Skeletal muscle satellite cell (primary cell): ENCODE data around the gene SYNPR.

Source experiments
- H3K27me3 ChIP-seq: 2 replicates; pipeline ENCODE4 v1.7.0; 2013; ENCODE audit warnings: low read length; ENCODE audit not compliant: control insufficient read depth, insufficient read depth
- H3K36me3 ChIP-seq: 2 replicates; pipeline ENCODE4 v1.7.0; 2013; ENCODE audit warnings: mild to moderate bottlenecking, control low read depth, low read length; ENCODE audit not compliant: insufficient read depth
- H3K4me1 ChIP-seq: 2 replicates; pipeline ENCODE4 v1.7.0; 2013; ENCODE audit warnings: low read length; ENCODE audit not compliant: control insufficient read depth, insufficient read depth
- H3K4me2 ChIP-seq: 2 replicates; pipeline ENCODE4 v1.7.0; 2013; ENCODE audit warnings: mild to moderate bottlenecking, low read length
- H3K4me3 ChIP-seq: 2 replicates; pipeline ENCODE4 v1.7.0; 2013; ENCODE audit warnings: low read length
- H3K9ac ChIP-seq: 2 replicates; pipeline ENCODE4 v1.7.0; 2013; ENCODE audit warnings: mild to moderate bottlenecking, low read depth, low read length, moderate library complexity
- H3K9me3 ChIP-seq: replicated peaks from 2 replicates; pipeline ENCODE4 v1.7.0; 2013; ENCODE audit warnings: mild to moderate bottlenecking, control low read depth, low read length

Gene SYNPR

DNA sequence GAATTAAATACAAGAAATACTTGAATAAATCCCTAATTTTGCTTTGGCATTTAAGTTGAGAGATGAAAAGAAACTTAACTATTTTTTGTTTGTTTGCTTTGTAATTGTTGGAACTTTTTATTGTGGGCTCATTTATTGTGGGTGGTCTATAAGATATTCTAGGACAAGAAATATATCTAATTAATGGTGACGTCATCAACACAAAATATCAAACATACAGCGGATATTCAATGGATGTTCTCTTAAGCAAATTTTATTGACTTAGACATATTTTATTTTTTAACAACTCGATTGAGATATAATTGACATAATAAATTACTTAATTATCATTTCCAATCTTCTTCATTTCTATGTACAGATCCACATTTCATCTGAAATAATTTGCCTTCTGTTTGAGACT is 30.0 kb downstream of the SYNPR start:
- Histone ChIP-seq H3K9me3 (no peaks in the 10 kb centered on the region), H3K36me3 (no peaks in the 10 kb centered on the region), H3K4me1 (no peaks in the 10 kb centered on the region), H3K27me3 (peaks cover 16% of the 10 kb centered on the region), H3K4me2 (no peak overlapping the region), H3K4me3 (no peak overlapping the region), H3K9ac (no peak overlapping the region)

DNA sequence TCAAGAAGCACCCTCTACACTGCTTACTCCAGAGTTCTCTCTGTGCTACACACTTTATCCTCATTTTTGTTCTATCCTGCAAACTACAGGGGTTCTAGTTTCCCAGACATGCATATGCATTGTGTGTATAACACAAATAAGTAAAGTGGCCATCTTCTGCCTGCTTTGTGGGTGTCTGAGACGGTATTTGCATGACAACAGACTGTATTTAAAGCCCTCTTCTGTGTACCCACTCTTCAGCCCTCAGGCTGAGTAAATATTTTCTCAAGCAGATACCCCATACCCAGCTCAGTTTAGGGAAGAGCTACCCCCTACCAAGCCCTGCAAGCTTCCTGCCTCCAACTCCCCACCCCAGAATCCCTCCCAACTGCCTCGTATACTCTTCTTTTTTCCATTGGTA is 31.7 kb downstream of the SYNPR start:
- Histone ChIP-seq H3K4me3 (no peak overlapping the region), H3K4me2 (no peak overlapping the region), H3K27me3 (peaks cover 16% of the 10 kb centered on the region), H3K36me3 (no peaks in the 10 kb centered on the region), H3K4me1 (no peaks in the 10 kb centered on the region), H3K9ac (no peak overlapping the region), H3K9me3 (no peaks in the 10 kb centered on the region)

DNA sequence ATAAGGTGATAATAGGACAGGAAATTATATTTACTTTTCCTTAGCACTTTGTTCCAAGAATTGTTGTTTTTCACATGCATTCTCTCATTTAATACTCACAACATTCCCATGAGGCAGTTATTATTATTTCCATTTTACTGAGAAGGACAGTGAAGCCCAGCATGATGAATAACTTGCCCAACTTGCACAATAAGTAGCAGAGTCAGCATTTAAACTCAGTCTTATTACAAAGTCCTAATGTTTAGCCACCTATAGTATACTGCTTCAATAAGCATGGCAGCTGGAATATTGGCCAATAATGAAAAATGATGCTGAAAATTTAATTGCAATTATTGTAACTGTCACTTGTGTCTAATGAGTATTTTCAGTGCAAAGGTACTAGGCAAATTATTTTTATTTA is 45.7 kb downstream of the SYNPR start:
- no peaks in the 10 kb centered on the region for H3K36me3 ChIP-seq
- H3K27me3 ChIP-seq = no peaks in the 10 kb centered on the region
- no peak overlapping the region for H3K4me2 ChIP-seq
- no peaks in the 10 kb centered on the region for H3K9me3 ChIP-seq
- no peak overlapping the region for H3K4me3 ChIP-seq
- H3K4me1 ChIP-seq = no peaks in the 10 kb centered on the region
- H3K9ac ChIP-seq = no peak overlapping the region

DNA sequence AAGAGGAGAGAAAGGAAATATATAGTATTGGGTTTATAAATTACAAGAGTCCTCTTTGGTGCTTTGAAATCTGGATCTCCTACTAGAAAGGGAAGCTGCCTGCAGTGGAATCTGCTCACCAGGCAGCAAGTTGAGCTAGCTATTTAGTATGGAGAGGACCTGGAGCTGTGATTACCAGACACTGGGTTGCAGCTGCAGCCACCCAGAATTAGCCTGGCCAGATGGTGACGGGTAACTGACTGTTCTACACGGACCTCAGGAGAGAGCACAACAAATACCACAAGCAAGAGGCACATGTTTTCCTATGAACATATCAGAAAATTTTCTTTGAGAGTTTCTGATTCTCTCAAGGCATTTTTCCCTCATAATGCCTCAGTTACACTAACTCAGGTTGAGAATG is 46.5 kb downstream of the SYNPR start:
- Histone ChIP-seq H3K9me3 (no peaks in the 10 kb centered on the region), H3K9ac (no peak overlapping the region), H3K4me3 (no peak overlapping the region), H3K36me3 (no peaks in the 10 kb centered on the region), H3K27me3 (peaks cover 2% of the 10 kb centered on the region), H3K4me1 (no peaks in the 10 kb centered on the region), H3K4me2 (no peak overlapping the region)

DNA sequence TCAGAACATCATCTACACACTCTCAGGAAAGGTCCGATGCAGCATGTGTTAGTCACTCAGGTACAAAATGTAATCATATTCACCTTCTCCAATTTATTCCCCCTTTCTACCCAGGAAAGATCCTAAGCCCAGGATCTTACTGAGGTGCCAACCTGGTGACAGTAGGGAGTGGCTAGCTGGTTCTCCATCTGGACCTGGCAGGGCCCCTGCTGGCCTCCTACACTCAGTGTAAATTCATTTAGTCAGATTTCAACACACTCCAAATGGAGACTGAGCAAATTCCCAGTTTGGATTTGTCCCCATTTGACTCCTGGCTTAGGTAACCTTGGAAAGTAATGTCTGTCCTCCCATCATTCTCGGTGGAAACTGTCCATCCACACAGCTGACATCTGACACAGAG is 47.3 kb downstream of the SYNPR start:
- H3K4me2 ChIP-seq = no peak overlapping the region
- no peaks in the 10 kb centered on the region for H3K36me3 ChIP-seq
- no peak overlapping the region for H3K9ac ChIP-seq
- no peaks in the 10 kb centered on the region for H3K4me1 ChIP-seq
- no peak overlapping the region for H3K4me3 ChIP-seq
- peaks cover 7% of the 10 kb centered on the region for H3K27me3 ChIP-seq
- H3K9me3 ChIP-seq = no peaks in the 10 kb centered on the region

DNA sequence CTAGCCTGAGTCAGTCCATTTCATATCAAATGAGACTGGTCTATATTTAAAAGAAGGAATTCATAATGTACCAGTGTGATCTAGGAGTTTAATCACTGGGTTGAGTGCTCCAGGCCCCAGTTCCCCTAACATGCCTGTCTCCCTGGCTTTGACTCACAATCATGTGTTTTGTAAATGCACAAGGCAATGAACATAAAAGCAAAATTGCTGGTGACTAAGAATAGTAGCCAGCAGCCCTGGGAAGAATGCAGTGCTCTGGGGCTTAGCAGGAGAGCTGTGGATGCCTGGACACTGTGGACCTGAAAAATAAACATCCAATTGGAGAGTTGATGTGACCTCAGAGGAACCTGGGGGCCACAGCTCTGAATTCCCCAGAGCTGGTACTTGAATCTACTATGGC is 50.3 kb downstream of the SYNPR start:
- no peak overlapping the region for H3K9ac ChIP-seq
- no peaks in the 10 kb centered on the region for H3K4me1 ChIP-seq
- H3K27me3 ChIP-seq = peaks cover 20% of the 10 kb centered on the region
- no peaks in the 10 kb centered on the region for H3K9me3 ChIP-seq
- H3K4me2 ChIP-seq = no peak overlapping the region
- no peaks in the 10 kb centered on the region for H3K36me3 ChIP-seq
- H3K4me3 ChIP-seq = no peak overlapping the region

DNA sequence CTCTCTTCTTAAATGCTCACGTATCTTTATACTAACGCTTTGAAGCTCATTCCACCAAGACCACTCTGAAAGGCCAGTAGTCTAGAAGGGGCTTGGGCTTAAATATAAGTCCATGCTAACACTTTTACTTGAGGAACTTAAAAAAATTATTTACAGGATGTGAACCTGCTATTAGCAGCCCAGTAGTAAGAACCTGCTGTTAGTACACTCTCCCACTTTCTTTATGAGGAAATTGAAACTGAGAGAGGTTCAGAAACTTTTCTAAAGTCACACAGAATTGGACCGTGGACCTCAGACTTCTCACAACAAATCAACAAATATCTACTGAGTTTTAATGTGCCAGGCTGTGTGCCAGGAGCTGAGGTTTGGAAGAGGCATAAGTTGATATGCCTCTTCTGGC is 53.4 kb downstream of the SYNPR start:
- Histone ChIP-seq H3K9ac (no peak overlapping the region), H3K36me3 (no peaks in the 10 kb centered on the region), H3K27me3 (peaks cover 20% of the 10 kb centered on the region), H3K4me3 (no peak overlapping the region), H3K9me3 (no peaks in the 10 kb centered on the region), H3K4me2 (no peak overlapping the region), H3K4me1 (no peaks in the 10 kb centered on the region)

DNA sequence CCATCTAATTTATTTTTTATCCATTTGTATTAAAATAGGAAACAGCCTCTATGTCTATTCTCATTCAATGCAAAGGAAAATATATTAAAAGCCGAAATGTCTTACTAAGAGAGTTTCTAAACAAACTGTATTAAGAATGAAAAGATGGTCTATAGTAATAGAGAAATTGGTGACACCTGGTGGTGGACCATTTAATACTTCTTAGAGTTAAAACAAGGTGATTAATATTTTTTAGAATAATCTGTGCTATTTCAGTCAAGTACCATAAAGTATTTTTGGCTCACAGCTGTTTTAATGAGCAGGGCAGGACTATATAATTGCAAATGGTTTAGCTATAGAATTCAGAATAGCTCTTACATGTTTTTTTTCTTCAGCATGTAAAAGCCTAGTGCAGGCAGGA is 55.7 kb downstream of the SYNPR start:
- Histone ChIP-seq H3K27me3 (peaks cover 32% of the 10 kb centered on the region), H3K4me1 (no peaks in the 10 kb centered on the region), H3K9ac (no peak overlapping the region), H3K9me3 (no peaks in the 10 kb centered on the region), H3K4me3 (no peak overlapping the region), H3K36me3 (no peaks in the 10 kb centered on the region), H3K4me2 (no peak overlapping the region)

DNA sequence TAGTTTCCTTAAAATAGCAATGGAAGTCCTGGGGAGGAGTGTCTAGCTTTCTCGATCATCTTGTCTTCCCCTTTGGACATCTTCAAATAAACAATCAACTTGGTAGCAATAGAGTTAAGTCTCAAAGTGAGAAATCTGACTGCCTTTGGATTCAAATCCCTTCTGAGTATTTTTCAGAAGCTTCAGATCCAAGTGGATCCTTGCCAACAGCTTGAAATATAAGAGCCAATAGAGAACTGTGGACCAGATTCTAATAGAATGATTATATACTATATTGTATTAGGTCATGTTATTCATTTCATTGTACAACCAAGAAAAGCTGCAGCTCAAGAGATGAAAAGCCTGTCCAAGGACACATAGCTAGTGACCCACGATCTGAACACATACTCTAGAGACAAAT is 60.2 kb downstream of the SYNPR start:
- no peaks in the 10 kb centered on the region for H3K9me3 ChIP-seq
- peaks cover 12% of the 10 kb centered on the region for H3K27me3 ChIP-seq
- no peak overlapping the region for H3K9ac ChIP-seq
- peaks cover 5% of the 10 kb centered on the region for H3K4me1 ChIP-seq
- H3K4me3 ChIP-seq = no peak overlapping the region
- no peak overlapping the region for H3K4me2 ChIP-seq
- no peaks in the 10 kb centered on the region for H3K36me3 ChIP-seq

DNA sequence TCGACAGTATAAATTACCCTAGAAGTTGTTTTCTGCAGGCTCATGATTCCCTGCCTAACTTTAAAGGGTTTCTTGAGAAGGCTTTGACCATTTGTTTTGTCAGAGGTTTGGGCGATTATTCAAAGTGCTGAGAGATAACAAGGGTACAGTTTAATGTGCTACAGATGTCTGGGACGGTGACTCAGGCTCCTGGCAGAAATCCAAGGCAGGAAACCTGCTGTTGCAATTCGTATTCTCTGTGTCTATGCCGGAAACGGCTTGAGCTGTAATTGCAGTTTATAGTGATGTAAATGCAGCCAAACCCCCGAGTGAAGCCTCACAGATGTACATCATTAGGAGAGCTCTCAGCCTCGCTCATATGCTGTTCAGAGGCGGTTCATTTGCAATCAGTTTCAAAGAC is 65.6 kb downstream of the SYNPR start:
- Histone ChIP-seq H3K27me3 (peaks cover 8% of the 10 kb centered on the region), H3K4me1 (peaks cover 13% of the 10 kb centered on the region), H3K4me3 (no peak overlapping the region), H3K9ac (no peak overlapping the region), H3K9me3 (no peaks in the 10 kb centered on the region), H3K36me3 (no peaks in the 10 kb centered on the region), H3K4me2 (peak overlapping the region; percentile 44)

DNA sequence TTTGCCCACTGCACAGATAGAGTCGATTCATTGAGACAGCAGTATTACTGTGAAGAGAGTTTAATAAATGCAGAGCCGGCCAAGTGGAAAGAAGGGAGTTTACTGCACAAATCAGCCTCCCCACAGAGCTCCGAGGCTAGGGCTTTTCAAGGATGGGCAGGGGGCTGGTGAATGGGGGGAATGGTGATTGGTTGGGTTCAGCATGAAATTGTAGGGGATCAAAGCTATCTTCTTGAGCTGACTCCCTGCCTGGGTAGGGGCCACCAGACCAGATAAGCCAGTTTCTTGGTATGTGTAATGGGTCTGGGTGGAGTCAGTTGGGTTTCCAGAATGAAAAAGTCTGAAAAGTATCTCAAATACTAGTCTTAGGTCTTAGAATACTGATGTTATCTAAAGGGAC is 66.6 kb downstream of the SYNPR start:
- Histone ChIP-seq H3K4me2 (no peak overlapping the region), H3K9ac (no peak overlapping the region), H3K4me3 (no peak overlapping the region), H3K36me3 (no peaks in the 10 kb centered on the region), H3K4me1 (peaks cover 13% of the 10 kb centered on the region), H3K9me3 (no peaks in the 10 kb centered on the region), H3K27me3 (peaks cover 6% of the 10 kb centered on the region)

DNA sequence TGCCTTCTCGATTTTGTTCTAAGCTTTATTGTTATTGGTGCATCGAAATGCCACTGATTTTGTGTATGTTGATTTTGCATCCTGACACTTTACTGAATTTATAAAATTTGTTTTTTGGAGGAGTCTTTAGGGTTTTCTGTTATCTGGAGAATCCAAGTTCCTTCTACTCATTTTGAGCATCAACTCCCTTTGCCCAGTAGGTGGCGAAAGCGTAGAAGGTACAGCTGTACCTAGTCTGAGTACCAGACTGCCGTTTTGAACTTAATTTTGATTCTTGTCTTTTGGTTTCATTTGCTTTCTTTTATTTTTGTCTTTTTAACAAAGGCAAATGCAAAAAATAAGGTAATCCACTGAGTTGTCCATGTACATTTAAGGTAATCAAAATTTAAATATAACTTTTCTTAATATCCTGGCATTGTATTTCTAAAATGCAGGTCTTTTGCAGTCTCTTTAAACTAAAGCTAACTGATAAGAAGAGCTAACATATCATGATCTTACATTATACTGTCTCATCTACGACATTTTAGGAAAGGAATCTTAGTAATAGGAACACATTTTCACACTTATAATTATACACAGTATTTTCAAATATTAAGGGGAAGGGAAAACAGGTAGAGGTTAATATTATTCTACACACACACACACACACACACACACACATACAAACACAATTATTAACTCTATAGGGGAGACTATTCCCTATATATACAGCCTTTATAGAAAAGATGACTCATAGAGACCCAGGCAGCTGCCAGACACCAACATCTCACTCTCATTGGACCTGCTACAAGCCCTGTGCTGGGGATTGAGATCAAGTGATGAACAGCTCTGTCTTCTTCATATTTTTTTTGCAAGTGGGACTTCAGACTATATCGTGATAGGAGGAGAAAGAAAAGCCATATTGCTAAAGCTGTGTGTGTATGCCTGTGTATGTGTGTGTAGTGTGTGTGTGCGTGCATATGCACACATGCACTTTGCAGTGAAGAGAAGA is 71.8 kb downstream of the SYNPR start:
- no peaks in the 10 kb centered on the region for H3K9me3 ChIP-seq
- H3K27me3 ChIP-seq = peaks cover 6% of the 10 kb centered on the region
- H3K4me3 ChIP-seq = no peak overlapping the region
- H3K36me3 ChIP-seq = no peaks in the 10 kb centered on the region
- peaks cover 14% of the 10 kb centered on the region for H3K4me1 ChIP-seq
- H3K4me2 ChIP-seq = no peak overlapping the region
- no peak overlapping the region for H3K9ac ChIP-seq
